ENCODE data around the gene MGRN1. TPM values are rescaled to one million over a fixed set of nuclear protein-coding genes. Genes with fewer than 3 reads are reported as not detected.

The MGRN1 gene
- total and polyA plus RNA-seq, 2 of the 13 experiments (the other 11 are each of a cell fraction or from before 2014, with no cell fraction given), result 11.9 to 12.6 TPM

GRCh38 chr16:4616047-4616811 is 8.4 kb upstream of the MGRN1 start (continued):
- TF ChIP-seq ZNF891 (CRISPR knock-in tag; IDR thresholded peaks at IDR 0.05) (0 out of 2 replicates have a peak, but pooled peaks have one; percentile 6), ZNF766 (CRISPR knock-in tag; IDR thresholded peaks at IDR 0.05; ENCODE audit: borderline replicate concordance) (peak; percentile 26; the same call in 1 of the 2 replicates), ZNF430 (CRISPR knock-in tag; IDR thresholded peaks at IDR 0.05) (0 out of 2 replicates have a peak, but pooled peaks have one; percentile 16), KLF6 (CRISPR knock-in tag; IDR thresholded peaks at IDR 0.05) (0 out of 2 replicates have a peak, but pooled peaks have one; percentile 24), XRCC5 (optimal IDR thresholded peaks at IDR 0.05; ENCODE audit: low read length) (peak; percentile 39), ZNF574 (CRISPR knock-in tag; IDR thresholded peaks at IDR 0.05) (peak; percentile 61; the same call in 1 of the 2 replicates), PAXIP1 (CRISPR knock-in tag; conservative IDR thresholded peaks at IDR 0.05) (peak; percentile 44; the same call in 1 of the 2 replicates), TEAD3 (CRISPR knock-in tag; optimal IDR thresholded peaks at IDR 0.05; ENCODE audit: borderline replicate concordance) (peak; percentile 15), ZNF644 (CRISPR knock-in tag; IDR thresholded peaks at IDR 0.05; ENCODE audit: low read depth) (no peak), MED13 (CRISPR knock-in tag; IDR thresholded peaks at IDR 0.05) (no peak), KDM2A (CRISPR knock-in tag; IDR thresholded peaks at IDR 0.05; ENCODE audit: borderline replicate concordance, low read depth) (peak; percentile 68; the same call in 1 of the 2 replicates), PBX3 (CRISPR knock-in tag; IDR thresholded peaks at IDR 0.05; ENCODE audit: borderline replicate concordance) (0 out of 2 replicates have a peak, but pooled peaks have one; percentile 49), RXRA (CRISPR knock-in tag; IDR thresholded peaks at IDR 0.05) (0 out of 2 replicates have a peak, but pooled peaks have one; percentile 8), ZNF770 (CRISPR knock-in tag; IDR thresholded peaks at IDR 0.05) (peak; percentile 17; the same call in 1 of the 2 replicates), NR2F6 (IDR thresholded peaks at IDR 0.05) (peak; percentile 36; the same call in 1 of the 2 replicates), NR2F6 (CRISPR knock-in tag; IDR thresholded peaks at IDR 0.05) (peak; percentile 44; the same call in 1 of the 2 replicates), NFKB2 (CRISPR knock-in tag; IDR thresholded peaks at IDR 0.05; ENCODE audit: borderline replicate concordance) (peak; percentile 63; the same call in 1 of the 2 replicates), TBX3 (IDR thresholded peaks at IDR 0.05; ENCODE audit: borderline replicate concordance) (peak; percentile 35; the same call in 1 of the 2 replicates), ZSCAN9 (CRISPR knock-in tag; IDR thresholded peaks at IDR 0.05; ENCODE audit: borderline replicate concordance) (peak; percentile 59; the same call in 1 of the 2 replicates), TGIF2 (CRISPR knock-in tag; IDR thresholded peaks at IDR 0.05) (peak; percentile 93; the same call in 1 of the 2 replicates)

Data from HepG2 (cell line).